GM18502 (cell line): Measurements from ENCODE around the gene RIMBP2.

Experiments used
- ATAC-seq: cut with Tn5 transposase; IDR thresholded peaks from one replicate; pipeline ENCODE4 v1.9.1; 2021; ENCODE audit warnings: mild to moderate bottlenecking; ENCODE audit not compliant: unreplicated experiment, poor library complexity

The RIMBP2 gene

GRCh38 chr12:130614530-130614905, 101.6 kb downstream of the RIMBP2 start:
- ATAC-seq = no peak

GRCh38 chr12:130613831-130614529, 102.1 kb downstream of the RIMBP2 start:
- ATAC-seq = no peak

- no peak for ATAC-seq
These were observed 103.0 kb downstream of the RIMBP2 start for GRCh38 chr12:130613131-130613530.

DNA sequence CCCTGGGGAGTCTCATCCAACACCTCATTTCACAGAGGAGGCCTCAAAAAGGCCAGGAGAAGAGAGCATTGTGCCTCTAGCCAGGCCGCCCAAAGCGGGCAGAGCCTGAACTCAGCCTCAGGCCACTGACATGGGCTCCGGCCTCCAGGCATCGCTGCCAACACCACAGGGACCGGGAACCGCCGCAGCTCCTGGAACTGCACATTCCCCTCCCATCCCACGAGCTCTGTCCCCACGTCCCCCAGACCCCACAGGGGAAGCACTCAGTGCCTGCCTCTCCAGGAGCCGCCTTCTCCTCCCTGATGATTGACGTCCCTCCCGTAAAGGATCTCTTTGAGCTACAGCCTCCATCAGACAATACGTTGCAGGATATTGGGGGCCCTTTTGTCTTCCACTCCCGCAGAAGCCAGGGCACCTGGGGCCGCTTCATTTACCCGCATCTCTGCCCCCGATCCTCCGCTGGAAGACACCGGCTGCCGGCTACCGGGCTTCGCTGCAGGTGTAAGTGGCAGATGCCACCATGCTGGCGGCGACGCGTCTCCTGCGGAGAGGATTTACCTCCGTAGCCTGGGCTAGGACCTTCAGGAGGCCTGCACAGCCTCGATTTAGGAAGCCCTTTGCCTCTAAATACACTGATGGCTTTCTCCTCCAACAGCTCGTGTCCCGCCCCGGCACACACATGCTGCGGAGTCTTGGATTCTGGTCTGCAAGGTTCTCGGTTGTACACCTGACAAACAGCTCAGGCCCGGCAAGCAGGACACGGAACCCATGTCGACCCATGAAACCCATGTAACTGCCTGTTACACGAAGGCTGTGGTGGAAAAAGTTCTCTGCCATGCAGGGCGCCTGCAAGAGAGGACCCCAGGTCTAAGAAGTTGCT, 104.8 kb downstream of the RIMBP2 start:
- ATAC-seq = no peak

DNA sequence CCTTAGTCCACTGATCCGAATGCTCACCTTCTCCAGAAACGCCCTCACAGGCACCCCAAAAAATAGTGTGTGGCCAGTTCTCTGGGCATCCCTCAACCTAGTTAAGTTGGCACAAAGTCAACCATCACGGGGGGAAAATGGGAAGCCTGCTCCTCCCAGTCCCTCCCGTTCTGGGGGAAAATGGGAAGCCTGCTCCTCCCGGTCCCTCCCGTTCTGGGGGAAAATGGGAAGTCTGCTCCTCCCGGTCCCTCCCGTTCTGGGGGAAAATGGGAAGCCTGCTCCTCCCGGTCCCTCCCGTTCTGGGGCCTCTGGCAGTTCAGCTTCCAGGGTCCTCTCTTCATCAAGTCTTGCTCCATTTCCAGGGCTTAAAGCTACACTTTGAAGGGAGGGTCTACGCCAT, 106.1 kb downstream of the RIMBP2 start:
- ATAC-seq = no peak

GRCh38 chr12:130608831-130609230, 107.3 kb downstream of the RIMBP2 start:
- no peak for ATAC-seq

- no peak for ATAC-seq
These were observed 108.0 kb downstream of the RIMBP2 start for GRCh38 chr12:130608132-130608531.

DNA sequence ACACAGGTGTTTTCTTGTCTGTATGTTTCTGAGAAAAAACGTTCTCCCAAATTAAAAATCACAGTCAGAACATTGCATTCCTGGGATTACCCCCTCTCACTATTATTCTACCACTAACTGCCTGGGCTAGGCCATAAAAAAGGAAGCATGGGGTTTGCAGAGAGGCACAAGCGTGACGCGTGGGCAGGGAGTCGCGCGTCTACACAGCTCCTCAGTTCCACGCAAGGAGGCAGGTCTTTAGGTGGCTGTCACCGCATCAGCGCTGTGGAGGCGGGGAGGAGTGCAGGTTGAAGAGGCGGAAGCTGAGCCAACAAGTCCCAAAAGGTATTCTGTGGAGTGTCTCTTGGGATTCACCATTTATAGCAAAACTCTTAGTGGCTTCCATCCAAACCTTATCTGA, 109.9 kb downstream of the RIMBP2 start:
- no peak for ATAC-seq

GRCh38 chr12:130603396-130603965, 112.6 kb downstream of the RIMBP2 start:
- ATAC-seq = no peak

GRCh38 chr12:130602251-130602650, 113.8 kb downstream of the RIMBP2 start:
- no peak for ATAC-seq

- no peak for ATAC-seq
These were observed 114.8 kb downstream of the RIMBP2 start for GRCh38 chr12:130601327-130601726.

GRCh38 chr12:130596241-130596640, 119.9 kb downstream of the RIMBP2 start:
- no peak for ATAC-seq

DNA sequence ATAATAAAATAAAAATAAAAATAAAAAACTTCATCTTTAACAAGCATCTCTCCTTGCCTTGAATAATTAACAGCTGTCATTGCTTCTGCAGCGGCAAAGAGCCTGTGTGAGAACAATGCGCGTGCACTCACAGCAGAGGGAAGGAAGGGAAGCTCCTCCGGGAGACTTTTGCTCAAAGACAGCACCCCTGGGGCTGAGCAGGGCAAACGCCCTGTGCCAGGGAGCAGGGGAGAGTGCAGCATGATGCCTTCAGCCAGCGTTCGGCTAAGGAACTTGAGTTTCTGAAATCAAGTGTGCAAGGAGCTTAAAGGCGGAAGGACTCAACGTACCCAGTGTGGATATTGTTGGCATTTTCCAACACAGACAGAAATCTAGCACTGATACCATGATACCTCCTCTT, 120.5 kb downstream of the RIMBP2 start:
- no peak for ATAC-seq

DNA sequence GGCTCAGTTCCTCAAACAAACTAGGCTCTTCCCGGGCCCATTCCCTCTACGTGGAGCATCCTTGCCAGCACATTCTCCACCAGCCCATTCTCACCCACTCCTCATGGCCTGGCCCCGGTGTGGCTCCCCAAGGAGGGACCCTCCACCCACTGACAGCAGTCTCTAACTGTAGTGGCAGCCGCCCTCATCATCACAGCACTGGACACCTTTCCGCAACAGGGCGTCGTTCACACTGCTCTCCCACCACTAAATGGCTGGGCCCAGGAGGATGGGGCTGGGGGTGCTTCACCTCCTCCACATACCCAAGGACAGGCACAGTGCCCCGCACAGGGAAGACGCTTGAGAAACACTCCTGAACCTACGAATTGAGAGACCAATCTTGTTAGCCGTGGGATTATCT, 123.0 kb downstream of the RIMBP2 start:
- ATAC-seq = no peak

DNA sequence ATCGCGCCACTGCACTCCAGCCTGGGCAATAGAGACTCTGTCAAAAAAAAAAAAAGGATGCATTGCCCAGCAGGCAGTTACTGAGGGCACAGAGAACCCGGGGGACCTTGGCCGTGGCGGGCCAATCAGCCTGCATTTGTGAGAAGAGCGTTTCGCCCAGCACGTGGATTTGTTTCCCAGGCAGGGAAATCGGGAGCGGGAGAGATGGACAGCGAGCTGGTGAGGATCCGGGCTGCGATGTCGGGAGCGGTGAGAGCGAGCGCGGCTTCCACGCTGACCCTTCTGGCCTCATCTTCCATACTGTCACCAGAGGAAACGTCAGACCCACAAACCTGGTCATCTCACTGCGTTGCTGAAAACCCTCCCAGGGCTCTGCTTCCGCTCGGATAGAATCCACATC, 123.5 kb downstream of the RIMBP2 start:
- no peak for ATAC-seq

DNA sequence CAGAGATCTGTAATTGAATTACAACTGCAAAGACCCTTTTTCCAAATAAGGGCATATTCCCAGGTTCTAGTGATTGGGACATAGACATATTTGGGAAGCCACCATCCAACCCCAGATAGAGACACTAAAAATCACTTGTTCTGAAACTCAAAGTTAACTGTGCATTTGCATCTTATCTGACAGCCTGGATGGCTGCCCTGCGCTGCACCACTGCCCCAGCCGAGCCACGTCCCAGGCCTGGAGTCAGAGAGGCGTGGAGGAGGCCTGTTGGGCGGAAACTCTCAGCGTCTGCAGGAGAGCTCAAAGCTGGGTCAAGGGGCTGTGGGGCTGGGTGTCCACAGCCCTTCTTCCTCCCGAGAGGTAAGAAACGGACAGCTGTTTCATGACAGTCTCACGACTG, 124.4 kb downstream of the RIMBP2 start:
- no peak for ATAC-seq

DNA sequence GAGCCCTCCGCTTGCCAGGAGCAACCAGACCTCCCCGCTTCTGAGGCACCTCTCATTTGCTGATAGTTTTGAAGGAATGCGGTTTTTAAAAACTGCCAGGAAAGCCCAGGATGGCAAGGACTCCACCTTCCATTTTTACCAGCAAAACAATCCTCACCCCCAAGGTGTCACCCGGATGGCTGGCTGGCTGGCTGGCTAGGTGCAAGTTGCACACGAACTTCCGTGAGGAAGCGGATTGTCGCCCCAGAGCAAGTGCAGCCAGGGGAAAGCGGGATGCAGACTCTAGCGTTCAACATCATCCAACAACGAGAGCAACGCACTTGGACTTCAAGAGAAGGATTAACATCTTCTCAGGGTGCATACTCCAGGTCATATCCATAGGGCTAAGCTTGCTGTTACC, 125.4 kb downstream of the RIMBP2 start:
- ATAC-seq = no peak

DNA sequence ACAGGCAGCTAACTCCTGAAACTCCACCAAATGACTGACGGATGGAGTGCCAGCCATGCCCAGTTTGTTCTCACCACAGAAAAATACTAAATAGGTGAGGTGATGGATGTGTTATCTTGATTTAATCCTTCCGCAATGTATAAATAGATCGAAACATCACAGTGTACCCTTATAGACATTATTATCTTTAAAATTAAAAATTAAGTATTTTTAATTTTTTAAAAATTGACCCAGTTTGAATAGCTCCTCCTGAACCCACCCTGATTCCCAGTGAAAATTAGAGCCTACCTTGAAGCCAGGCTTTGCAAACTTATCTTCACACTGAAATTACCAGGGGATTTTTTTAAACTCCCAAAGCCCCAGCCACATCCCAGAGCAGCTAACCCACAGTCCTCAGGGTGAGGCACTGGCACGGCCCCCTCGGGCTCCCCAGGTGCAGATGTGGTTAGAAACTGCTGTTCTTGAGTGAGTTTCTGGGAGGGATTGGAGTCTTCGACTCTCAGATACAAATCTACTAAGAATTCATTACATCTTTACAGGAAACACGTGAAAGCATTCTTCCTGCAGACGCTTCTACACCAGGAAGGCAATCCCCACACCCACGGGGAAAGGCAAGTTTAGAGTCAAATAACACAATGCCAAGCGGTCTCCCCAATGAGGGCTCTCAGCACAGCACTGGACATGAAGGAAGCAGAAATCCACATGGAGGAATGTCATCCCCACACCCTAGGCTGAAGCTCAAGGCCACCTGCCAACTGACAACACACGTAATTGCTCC, 126.4 kb downstream of the RIMBP2 start:
- no peak for ATAC-seq

DNA sequence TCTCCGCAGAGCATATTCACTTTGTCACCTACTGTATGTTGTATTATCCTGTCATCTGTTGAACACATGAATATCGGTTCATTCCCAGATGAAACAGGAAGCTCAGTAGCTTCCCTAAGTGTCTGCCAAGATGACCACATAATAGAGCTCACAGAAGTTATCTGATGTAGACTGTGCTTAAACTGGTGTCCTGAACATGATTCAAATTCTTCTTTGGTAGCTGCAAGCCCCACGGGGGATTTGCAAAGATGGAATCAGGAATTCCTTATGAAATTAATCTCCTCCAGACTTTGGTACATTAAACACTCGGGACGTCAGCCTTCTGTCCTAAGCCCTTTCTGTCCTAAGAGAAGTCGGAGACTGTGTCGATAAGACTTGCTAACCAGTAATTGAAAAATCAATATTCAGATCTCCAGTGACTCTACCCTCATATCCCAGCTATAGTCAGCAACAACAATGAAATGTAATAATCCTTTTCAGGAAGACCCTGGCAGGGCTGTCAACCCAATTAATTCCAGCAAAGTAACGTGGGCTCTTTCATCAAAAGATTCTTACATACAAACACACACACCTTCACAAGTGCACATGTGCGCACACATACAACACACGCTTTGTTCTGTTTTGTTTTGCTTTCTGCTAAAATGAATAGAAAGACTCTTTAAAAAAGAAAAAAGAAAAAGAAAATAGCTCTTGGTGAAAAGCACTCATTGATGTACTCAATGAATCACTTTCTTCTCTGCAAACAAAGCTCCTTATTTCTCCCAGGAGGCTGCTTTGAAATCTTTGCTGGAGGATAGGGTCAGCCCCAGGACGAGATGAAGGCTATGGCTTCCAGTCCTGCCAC, 127.2 kb downstream of the RIMBP2 start:
- ATAC-seq = no peak

DNA sequence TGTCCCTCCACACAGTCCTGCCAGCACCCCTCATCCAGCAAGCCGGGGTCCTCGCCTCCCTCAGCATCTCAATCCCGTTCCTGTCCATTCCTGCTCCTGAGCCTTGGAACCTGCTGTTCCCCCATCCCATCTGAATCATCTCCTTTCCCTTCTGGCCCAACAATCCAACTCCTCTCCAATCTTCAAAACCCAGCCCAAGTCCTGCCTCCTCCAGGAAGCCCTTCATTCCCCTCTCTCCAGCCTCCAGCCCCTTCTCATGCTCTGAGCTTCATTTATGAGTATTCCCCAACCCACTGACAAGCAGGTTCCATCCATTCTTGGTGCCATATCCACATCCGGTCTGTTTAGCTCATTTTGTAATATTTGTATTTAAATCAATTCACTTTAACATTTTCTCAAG, 128.1 kb downstream of the RIMBP2 start:
- ATAC-seq = no peak
